WI38 (cell line): Measurements from ENCODE around the gene SPON1.
"Not testable (repeated sequence)": the region's sequence is repeated elsewhere in the genome, so short reads cannot be mapped to it uniquely, and the experiment has no call there.

ENCODE experiments used
- H3K4me3 ChIP-seq: 2 replicates; pipeline ENCODE4 v1.5.1; 2011; ENCODE audit warnings: low read depth, mild to moderate bottlenecking, control low read depth, low read length
- TF ChIP-seq, protein P1 (sequence below): IDR thresholded peaks from 2 replicates; pipeline ENCODE4 v1.5.1; 2012; ENCODE audit warnings: low read depth, mild to moderate bottlenecking, control low read depth, low read length

The SPON1 gene

DNA sequence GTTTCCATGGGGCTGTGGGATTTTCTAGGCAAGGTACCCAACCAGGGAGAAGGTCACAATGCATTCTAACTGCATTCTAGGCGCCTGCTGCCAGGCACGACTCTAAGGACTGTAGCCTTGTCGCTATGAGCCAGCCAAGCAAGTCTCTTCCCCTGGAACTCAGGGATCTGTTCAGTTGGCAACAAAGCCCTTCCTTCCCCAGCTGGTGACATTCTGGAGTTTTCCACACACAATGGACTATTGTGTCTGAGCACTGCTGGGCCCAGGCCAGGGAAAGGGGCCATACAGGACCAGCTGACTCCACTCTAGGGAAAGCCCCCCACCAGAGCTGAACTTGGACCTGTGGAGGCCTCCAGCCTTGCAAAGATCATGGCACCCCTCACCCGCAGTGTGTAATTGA is 279.7 kb downstream of the SPON1 start:
- no peak overlapping the region for H3K4me3 ChIP-seq
- TF ChIP-seq, protein P1, sequence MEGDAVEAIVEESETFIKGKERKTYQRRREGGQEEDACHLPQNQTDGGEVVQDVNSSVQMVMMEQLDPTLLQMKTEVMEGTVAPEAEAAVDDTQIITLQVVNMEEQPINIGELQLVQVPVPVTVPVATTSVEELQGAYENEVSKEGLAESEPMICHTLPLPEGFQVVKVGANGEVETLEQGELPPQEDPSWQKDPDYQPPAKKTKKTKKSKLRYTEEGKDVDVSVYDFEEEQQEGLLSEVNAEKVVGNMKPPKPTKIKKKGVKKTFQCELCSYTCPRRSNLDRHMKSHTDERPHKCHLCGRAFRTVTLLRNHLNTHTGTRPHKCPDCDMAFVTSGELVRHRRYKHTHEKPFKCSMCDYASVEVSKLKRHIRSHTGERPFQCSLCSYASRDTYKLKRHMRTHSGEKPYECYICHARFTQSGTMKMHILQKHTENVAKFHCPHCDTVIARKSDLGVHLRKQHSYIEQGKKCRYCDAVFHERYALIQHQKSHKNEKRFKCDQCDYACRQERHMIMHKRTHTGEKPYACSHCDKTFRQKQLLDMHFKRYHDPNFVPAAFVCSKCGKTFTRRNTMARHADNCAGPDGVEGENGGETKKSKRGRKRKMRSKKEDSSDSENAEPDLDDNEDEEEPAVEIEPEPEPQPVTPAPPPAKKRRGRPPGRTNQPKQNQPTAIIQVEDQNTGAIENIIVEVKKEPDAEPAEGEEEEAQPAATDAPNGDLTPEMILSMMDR = no peak

DNA sequence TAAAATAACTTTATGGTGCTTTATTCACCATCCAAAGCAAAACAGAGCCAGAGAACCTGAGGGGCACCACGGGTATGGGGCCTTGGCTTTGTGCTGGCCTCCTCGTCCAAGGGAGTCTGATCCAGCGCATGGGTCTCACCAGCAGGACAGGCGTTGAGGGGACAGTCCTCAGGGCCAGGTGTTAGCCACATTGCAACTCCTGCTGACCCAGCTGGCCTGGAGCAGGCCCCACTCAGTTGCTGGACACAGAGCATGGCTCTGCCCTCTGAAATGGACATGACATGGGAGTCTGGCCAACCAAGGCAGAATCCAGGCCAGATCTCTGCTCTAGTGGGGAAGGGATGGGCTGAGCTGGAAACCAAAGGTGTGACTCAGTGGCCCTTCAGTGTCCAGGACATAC is 280.2 kb downstream of the SPON1 start:
- no peak overlapping the region for H3K4me3 ChIP-seq
- TF ChIP-seq, protein P1 = no peak

DNA sequence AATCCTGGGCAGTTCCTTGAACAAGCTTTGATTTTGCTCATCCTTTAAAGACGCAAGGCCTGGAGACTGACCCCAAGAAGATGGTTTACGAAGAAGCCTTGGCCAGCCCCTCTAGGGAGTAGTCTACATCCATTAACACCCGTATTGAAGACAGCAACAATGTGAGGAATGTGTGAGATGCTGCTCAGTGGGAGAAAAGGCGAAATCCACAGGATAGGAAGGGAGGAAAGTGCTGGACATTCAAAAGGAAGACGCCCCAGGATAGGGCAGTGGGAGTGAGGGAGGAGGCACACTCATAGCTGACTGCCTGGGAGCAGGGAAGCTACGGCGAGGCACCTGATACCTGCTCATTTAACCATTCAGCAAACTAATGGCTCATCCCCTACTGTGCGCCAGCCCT is 282.4 kb downstream of the SPON1 start:
- H3K4me3 ChIP-seq = no peak overlapping the region
- TF ChIP-seq, protein P1 = no peak

DNA sequence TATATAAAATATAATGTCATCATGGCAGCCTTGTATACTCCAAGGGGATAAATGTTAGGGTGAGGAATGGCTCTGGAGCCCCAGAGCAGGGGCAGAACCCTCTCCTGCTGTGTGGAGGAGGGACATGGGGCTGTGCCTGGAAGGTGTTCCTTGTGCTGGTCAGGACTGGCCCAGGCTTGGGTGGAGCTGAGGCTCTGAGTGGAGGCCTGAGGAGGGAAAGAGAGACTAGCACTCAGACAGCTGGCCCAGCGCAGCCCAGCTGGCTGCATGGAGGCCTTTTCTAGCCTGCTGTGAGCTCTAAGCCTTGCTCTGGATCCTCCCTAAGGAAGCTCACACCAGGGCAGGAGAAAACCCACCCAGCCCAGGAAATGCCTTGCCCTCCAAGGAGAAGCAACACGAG is 282.9 kb downstream of the SPON1 start:
- H3K4me3 ChIP-seq = no peak overlapping the region
- TF ChIP-seq, protein P1 = no peak

DNA sequence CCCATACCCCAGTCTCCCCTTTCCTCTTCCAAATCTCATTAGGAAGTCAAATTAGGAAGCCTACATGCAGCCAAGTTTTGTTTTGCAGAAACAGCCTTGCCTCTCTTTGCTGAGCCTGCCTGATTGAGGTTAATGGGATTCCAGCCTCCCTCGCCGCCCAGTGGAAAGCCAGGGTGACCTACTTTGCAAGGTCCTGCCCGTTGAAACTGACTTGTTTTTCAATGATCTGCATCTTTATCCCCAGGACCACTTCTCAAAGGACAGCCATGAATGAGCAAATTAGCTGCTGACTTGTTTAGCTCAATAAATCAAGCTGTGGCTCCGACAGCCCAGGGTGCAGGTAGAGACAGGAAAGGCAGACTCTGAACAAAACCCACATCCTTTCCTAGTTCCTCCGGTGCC is 286.1 kb downstream of the SPON1 start:
- TF ChIP-seq, protein P1 = no peak
- no peak overlapping the region for H3K4me3 ChIP-seq

DNA sequence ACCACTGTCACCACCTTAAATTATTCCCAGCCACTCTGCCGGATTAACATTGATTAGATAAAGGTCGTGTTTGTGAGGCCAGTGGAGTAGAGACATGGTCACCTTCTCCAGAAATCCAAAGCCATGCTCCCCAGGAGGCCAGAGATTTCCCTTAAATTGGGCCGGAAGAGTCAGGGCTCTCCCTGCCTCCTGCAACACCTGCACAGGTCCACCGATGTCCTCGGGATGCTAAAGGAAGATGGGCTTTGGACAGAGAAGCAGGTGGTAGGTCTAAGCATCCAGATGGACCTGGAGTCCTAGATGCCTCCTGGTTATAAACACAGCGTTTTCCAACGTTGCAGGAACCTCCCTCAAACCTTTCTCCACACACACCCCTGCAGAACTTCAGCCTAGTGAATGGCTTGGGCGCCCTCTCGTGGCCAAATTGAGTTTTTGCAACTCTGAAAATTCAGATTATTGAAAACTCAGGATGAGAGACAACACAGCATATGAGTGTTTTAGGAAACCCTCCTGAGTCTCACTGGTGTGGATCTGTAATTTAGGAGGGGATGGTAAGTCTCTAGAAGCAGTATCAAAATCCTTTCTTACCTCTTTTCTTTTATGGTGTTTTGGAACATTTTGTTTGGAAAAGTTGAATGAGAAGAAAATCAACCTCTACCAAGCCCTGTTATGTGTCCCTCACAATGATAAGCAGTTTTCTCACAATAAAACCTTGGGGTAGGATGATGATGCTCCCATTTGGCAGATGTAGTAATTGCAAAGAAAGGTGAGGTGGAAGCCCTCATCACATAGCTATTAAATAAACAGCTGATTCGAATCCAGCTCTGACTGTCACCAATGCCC is 286.8 kb downstream of the SPON1 start:
- TF ChIP-seq, protein P1 = peak; percentile 69
- H3K4me3 ChIP-seq = no peak overlapping the region

DNA sequence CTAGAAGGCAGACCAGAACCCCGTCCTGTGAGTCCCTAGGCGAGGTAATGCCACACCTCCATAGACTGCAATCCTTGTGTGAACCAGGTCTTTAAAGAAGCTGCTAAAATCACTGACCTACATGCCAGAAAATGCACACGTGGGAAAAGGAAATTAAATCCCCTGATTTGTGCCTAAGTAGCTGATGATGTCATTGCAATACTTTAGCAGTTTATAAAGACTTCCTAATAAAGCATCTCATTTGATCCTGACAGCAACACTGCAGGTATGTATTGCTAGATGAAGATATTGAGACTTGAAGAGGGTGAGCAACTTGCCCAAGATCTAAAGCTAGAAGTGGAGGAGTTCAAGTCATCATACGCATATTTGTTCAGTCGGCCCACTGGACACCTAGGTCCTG is 289.2 kb downstream of the SPON1 start:
- H3K4me3 ChIP-seq = no peak overlapping the region
- TF ChIP-seq, protein P1 = no peak

DNA sequence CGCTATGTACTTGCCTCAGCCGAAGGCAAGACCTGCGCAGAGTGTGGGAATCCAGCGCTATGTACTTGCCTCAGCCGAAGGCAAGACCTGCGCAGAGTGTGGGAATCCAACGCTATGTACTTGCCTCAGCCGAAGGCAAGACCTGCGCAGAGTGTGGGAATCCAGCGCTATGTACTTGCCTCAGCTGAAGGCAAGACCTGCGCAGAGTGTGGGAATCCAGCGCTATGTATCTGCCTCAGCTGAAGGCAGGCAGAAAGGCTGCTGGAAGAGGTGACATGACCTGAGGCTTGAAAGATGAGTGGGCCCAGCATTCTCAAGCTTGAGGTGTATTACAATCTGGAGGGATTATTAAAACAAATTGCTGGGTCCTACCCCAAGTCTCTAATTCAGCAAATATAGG is 290.0 kb downstream of the SPON1 start:
- H3K4me3 ChIP-seq = not testable (repeated sequence)
